DND-41 (cell line): Measurements from ENCODE around the gene SCLT1.

Experiments used
- CTCF ChIP-seq: IDR thresholded peaks from 2 replicates; pipeline ENCODE4 v1.5.1; 2012; ENCODE audit warnings: borderline replicate concordance, low read length, moderate library complexity, mild to moderate bottlenecking; ENCODE audit not compliant: poor library complexity, severe bottlenecking; ENCODE audit errors: extremely low read depth
- EZH2 ChIP-seq: IDR thresholded peaks from 3 replicates; pipeline ENCODE4 v1.6.1; 2012; ENCODE audit warnings: borderline replicate concordance, low read depth, mild to moderate bottlenecking, moderate library complexity, low read length, inconsistent platforms; ENCODE audit not compliant: severe bottlenecking

- TF ChIP-seq CTCF = no peak
- no peak for TF ChIP-seq EZH2
Observed at GRCh38 chr4:128837679-128838078, 255.7 kb downstream of the SCLT1 start.
